HT-29 (cell line): Measurements from ENCODE around the gene KRT71. TPM values are rescaled to one million over a fixed set of nuclear protein-coding genes. Genes with fewer than 3 reads are reported as not detected.
A peak's percentile ranks its signal among the peaks of the same experiment; 100 is the strongest.
"Not testable (repeated sequence)": the region's sequence is repeated elsewhere in the genome, so short reads cannot be mapped to it uniquely, and the experiment has no call there.

Experiments
- DNase-seq: peaks from one replicate; pipeline ENCODE4 v3.0.0-alpha.2; 2015; ENCODE audit warnings: low spot score
- total RNA-seq: library from RNA; depleted of rRNA; stranded (reverse); fragments of >200 nt; shearing (Covaris generic); gene quantifications from 2 replicates; pipeline ENCODE4 v1.2.3, GENCODE V29; 2014; rRNA removed

KRT71 gene
- total RNA-seq: not detected in 2 replicates

DNA sequence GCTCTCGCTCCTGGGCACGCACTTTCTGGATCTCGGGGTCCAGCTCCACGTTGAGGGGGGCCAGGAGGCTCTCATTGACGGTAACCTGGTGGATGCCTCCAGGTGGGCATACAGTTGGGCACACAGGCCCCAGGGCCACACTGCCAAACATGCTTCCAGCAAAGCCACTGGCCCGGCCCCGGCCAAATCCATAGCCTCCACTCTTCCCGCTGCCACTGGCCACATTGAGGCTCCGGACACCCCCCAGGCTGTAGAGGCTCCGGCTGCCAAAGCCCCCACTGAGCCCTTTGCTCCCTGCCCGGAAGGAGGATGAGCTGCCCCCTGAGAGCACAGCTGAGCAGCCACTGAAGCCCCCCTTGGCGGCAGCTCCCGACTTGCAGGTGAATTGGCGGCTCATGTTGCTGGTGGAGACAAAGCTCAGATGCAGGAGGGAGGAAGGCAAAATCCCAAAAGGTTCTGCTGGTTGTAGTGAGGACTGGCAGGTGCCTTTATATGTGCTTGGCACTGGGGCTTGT, at the start of gene KRT71:
TSS of gene KRT71 (minus strand) at position 465 of the 515 bp plus-strand sequence. CDS start at position 397, 68 bp downstream.
- DNase-seq: no peak

GRCh38 chr12:52602552-52602951, 49.6 kb upstream of the KRT71 start:
- no peak for DNase-seq

DNA sequence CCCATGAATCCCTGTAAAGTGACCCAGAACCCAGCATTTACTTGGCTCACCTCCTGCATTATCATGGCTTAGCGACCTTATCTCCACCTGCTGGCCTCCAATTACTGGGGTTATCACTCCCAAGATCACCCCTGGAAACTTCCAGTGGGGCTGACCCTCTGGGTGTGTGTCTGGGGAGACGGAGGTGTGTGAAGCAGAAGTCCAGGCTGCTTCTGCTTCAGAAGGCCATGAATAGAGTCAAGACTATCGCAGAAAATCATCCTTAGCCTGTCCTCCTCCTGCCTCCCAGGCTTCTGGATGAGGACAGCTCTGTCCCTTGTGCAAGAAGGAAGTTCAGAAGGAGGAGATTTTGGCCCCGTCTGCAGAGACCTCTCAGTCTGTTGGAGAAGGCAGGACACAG, 48.7 kb upstream of the KRT71 start:
- no peak for DNase-seq

GRCh38 chr12:52600941-52601481, 48.1 kb upstream of the KRT71 start, which contains the start of gene KRT72:
Gene KRT72 (minus strand): TSS chr12:52601463. CDS start chr12:52601452, 11 bp downstream.
- no peak for DNase-seq

DNA sequence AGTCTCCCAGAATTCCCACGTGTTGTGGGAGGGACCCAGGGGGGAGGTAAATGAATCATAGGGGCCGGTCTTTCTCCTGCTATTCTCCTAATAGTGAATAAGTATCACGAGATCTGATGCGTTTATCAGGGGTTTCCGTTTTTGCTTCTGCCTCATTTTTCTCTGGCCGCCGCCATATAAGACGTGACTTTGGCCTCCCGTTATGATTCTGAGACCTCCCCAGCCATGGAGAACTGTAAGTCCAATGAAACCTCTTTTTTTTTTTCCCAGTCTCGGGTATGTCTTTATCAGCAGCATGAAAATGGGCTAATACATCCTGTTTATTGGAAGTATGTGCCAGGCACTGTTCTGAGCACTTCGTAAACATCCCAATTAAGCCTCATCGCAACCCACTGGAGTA, 47.5 kb upstream of the KRT71 start:
- no peak for DNase-seq

- no peak for DNase-seq
These were observed 47.1 kb upstream of the KRT71 start for GRCh38 chr12:52600071-52600470.

GRCh38 chr12:52598966-52599365, 46.0 kb upstream of the KRT71 start:
- DNase-seq: no peak

DNA sequence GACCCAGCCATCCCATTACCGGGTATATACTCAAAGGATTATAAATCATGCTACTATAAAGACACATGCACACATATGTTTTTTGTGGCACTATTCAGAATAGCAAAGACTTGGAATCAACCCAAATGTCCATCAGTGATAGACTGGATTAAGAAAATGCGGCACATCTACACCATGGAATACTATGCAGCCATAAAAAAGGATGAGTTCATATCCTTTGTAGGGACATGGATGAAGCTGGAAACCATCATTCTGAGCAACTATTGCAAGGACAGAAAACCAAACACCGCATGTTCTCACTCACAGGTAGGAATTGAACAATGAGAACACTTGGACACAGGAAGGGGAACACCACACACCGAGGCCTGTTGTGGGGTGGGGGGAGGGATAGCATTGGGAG, 41.3 kb upstream of the KRT71 start:
- DNase-seq: not testable (repeated sequence)

- DNase-seq: no peak
These were observed 38.6 kb upstream of the KRT71 start for GRCh38 chr12:52591521-52591920.

GRCh38 chr12:52590021-52590420, 37.1 kb upstream of the KRT71 start:
- DNase-seq: no peak

DNA sequence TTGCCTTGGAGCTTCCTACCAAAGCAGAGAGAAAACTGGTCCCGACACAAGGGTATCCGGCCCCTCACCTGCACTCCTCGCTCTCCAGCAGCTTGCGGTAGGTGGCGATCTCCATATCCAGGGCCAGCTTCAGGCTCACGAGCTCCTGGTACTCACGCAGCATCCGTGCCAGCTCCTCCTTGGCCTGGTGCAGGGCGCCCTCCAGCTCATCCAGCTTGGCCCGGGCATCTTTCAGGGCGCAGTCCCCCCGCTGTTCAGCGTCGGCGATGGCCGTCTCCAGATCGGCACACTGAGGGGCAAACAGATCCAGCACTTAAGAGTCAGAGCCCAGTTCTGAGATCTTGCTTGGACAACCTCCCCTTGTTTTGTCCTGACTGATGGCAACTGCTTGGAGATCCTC, 34.6 kb upstream of the KRT71 start:
- no peak for DNase-seq

DNA sequence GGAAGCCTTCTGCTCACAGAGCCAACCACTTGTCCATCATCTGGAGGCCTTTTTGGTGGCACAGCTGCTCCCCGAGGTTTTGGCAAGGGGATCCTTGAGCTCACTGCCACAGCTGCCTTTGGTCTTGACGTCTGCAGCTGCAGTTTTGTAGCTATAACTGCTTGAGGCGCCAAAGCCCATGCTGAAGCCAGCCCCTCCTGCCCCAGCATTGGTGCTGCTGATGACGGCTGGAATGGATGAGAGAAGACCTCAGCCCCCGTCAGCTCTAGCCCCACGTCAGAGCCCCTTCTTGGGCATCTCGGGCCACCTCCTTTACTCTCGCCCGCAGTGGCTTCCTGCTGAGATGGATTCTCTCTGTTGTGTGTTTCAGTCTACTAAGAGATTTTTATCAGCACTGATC, 33.0 kb upstream of the KRT71 start:
- DNase-seq: no peak

GRCh38 chr12:52585066-52585465, 32.1 kb upstream of the KRT71 start:
- DNase-seq: no peak

GRCh38 chr12:52584156-52584682, 31.3 kb upstream of the KRT71 start:
- no peak for DNase-seq

DNA sequence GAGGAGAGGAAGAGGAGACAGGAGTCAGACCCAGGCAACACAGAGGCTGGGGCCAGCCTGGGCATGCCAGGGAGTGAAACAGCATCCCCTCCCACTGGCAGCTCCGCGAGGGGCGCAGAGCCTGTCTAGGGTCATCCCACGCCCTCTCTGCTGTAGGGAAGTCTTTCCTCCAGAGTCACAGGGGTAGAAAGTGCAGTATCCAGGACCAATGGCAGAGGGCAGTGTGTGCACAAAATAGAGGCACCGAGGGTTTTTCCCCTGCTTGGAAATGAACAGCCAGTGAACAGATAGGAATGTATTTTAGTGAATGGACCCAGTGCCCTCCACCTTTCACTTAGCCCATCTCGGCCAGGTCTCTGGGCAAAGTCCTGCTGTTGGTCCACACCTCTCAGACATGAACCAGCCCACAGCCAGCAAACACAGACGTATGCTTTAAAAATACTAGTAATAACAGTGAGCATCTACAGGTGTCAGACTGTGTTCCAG, 30.1 kb upstream of the KRT71 start:
- peak; percentile 68 for DNase-seq

DNA sequence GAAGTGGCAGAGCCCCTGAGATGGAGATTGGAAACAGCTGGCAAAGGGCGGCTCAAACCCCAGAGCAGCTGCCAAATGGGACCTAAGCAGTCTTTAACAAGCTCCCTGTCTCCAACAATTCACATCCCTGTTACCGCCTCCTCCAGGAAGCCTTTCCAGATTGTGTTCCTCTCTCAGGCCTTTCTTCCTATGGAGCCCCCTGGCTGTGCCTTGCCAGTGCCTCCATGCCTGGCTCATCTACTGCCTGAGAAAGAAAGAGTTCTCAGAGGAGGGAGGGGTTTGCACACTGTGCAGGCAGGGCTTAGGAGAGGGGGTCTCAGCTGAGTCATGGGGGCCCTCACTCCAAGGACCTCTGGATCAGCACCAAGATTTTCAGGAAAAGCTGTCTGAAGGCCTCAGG, 29.5 kb upstream of the KRT71 start:
- DNase-seq: no peak

DNA sequence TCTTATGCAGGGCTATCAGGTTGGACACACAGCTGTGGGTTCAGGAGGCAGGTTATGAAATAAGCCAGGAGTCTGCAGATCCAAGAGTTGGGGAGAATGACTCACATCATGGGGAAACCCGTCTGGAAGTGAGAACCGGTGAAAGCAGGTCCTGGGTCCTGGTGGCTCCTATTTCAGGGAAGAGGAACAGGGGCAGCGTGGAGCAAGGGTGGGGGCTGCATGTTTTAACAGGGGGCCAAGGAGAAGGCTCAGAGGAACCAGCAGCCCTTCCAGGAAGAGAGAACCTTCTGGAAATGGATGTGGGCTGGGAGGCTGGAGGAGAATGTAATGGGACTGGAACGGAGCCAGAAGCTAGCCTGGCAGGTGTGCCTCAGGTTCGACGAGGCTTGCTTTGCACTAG, 28.5 kb upstream of the KRT71 start:
- DNase-seq: no peak

DNA sequence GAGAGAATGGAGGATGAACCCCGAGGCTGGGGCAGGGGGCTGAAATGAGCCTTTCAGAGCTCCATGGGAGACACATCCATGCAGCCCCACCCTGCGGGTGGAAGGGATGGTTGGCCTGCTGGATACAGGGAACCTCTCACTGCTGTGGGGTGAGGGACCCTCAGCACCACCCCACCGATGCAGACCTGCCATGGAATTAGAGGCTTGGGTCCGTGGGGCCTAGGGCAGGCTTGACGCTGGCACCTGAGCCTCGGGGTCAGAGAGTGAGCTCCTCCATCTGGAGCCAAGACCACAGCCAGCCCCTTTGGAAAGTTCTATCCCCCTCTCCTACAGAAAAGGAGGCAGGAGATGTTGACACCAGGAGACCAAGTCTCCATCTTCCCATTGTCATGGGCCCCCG, 28.1 kb upstream of the KRT71 start:
- DNase-seq: no peak

DNA sequence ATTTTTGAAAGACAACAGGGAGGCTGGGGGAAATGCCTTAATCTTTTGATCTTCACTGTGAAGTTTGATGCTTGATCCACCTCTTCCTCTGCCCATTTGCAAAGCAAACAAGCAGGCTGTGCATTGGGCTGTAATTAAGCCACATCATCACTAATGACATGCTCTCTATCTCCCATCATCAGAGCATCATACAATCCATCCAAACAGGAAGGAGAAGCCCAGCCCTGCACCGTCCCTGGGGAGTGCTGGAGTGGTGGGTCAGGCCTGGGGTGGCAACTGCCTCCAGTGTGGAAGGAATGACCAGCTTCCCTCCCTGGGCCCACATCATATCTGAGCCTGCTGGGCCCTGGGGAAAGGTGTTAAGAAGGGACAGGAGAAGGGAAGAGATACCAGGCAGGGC, 27.6 kb upstream of the KRT71 start:
- no peak for DNase-seq

GRCh38 chr12:52579468-52580465, 26.8 kb upstream of the KRT71 start:
- DNase-seq: no peak

- DNase-seq: no peak
These were observed 25.5 kb upstream of the KRT71 start for GRCh38 chr12:52578469-52578868.

DNA sequence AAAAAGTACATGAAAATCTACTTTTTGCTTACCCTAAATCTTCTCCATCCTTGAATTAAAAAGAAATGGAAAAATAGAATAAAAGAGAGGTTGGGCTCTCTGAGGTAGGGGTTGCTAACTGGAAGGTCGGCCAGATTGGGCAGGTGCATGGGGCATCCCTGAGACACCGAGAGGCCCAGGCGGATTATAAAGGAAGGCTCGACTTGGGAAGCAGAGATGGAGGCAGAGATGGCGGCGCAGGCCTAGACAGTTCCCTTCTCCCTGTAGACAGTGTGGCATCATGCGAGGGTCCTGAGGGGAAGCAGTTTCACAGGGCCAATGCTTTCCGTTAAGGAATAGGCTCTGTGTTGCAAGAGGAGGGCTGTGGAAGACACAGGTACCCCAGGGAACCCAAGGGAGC, 24.4 kb upstream of the KRT71 start:
- no peak for DNase-seq
